GM19193 (cell line): ENCODE measurements around the gene SLC6A9.

Experiments
- POLR2A ChIP-seq: IDR thresholded peaks from 4 replicates; pipeline ENCODE4 v1.6.1; 2011; ENCODE audit not compliant: insufficient read depth, insufficient read length; ENCODE audit errors: extremely low read depth

SLC6A9 gene

DNA sequence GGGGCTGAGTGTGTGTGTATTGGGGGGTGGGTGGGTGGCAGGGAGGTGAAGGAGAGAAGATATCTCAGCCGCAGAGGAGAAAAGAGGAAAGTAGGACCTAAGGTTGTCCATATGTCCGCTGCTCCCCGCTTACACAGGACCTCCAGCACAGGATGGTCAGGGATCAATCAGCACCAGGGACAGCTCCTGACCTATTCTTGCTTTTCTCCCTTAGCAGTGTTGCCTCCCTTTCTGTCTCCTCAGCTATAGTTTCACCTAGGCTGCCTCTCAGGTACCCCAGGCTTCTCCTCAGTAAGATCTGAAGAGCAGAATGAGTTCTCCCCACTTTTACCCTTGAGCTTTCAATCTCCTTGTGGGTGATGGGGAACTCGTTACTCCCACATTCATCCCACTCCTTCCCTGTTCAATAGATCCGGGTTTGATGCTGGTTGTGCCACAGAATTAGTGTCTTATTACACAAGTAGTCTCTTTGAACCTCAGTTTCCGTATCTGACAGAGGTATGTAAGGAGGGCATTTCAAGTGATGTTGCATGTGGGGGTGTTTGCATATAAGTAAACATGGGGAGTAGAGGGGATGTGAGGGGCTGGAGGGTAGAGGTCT, 62.8 kb downstream of the SLC6A9 start:
- no peak for TF ChIP-seq POLR2A

DNA sequence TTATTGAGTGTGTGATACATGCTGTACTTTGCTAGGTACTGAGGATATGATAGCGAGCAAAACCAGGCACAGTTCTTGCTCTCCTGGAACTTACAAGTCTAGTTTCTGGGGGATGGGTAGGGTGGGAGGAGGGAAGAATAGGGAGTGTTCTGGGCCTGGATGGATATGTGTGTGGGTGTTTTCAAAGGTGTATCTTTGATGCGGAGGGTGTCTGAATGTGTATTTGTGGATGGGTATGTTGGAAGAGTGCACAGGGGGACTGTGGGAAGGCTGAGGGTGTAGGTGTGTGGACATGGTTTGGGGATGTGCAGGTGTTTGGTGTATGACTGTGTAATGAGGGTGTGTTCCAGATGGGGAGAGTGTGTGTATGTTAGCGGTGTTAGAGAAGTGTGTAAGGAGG, 65.9 kb downstream of the SLC6A9 start:
- no peak for TF ChIP-seq POLR2A

DNA sequence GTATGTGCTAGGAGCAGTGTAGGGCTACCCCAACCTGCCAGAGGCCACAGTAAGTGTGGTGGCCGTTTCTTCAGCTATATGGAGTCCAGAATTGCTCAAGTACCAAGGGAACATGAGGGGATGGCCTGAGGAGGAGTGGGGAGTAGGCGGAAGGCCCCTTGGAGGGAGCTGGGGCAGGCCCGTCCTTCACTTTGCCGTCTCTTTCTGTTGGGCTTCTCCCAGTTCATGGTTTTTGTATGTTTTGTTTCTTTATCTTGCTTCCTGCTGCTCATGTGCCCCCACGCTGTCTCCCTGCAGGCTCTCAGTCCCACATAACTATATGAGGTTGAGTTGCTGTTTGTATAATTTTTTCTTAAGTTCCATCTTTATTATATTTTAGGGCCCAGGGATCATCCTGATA, 67.4 kb downstream of the SLC6A9 start:
- TF ChIP-seq POLR2A, result no peak

DNA sequence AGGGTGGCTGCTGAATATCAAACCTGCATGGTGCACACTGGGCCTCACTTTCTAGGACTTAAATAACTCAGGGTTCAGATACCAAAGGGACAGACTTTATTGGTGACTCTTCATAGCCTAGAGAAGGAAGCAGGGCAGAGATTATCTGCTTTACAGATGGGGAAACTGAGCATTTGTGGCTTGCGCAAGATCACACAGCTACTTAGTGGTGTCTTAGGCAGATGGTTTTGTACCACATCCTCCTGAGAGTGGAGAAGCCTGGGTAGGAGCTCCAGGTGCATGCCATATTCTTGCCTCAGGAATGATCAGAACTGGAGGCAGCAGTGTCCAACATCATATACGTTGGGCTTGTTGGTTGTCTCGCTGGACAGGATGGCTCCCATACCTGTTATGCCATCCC, 68.3 kb downstream of the SLC6A9 start:
- TF ChIP-seq POLR2A, result no peak

DNA sequence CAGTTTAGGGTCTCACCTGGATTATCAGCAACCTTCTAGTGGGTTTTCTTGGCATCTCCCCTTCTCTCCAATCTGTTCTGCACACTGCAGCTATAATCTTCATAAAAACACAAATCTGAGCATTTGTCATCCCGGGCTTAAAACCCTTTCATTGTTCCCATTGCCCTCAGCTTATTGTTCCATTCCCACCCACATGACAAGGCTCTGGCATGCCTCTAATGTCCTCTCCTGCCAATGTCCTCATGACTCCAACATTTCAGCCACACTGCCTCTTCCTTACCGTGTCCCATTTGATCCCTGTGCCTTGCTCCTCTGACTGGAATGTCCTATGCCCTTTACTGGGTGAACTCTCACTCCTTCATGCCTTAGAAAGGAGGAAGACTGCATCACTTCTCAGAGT, 68.9 kb downstream of the SLC6A9 start:
- TF ChIP-seq POLR2A, result no peak

DNA sequence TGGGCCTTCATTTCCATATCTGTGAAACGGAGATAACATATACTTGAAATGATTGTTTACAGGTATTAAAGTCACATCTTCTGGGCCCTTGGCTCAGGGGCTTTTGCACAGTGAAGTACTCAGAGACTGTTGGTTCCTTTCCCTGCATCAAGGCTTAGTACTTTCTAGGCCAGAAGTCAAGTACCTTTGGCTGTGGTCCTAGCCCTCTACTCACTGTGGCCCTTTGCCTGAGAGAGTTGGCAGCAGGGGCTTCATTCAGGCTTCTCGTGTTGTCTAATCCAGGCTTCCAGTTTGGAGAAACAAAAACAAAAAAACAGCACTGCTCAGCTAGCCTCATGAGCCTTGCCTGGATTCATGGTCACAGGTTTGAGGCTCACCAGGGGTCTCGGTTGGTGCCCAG, 69.6 kb downstream of the SLC6A9 start:
- no peak for TF ChIP-seq POLR2A

DNA sequence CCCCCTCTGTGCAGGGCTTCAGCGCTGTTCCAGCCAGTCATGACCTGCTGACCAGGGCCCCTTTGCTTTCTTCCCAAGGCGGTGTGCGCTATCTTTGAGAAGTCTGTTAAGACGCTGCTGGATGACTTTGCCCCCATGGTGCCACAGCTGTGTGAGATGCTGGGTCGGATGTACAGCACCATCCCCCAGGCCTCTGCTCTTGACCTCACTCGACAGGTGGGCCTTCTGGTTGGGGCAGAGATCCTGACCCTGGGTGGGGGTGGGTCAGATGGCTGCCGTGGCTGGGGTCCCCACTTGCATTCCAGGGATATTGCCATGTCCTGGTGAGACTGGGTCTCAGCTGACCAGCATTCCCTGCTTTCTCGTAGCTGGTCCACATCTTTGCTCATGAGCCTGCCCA, 70.5 kb downstream of the SLC6A9 start:
- no peak for TF ChIP-seq POLR2A

DNA sequence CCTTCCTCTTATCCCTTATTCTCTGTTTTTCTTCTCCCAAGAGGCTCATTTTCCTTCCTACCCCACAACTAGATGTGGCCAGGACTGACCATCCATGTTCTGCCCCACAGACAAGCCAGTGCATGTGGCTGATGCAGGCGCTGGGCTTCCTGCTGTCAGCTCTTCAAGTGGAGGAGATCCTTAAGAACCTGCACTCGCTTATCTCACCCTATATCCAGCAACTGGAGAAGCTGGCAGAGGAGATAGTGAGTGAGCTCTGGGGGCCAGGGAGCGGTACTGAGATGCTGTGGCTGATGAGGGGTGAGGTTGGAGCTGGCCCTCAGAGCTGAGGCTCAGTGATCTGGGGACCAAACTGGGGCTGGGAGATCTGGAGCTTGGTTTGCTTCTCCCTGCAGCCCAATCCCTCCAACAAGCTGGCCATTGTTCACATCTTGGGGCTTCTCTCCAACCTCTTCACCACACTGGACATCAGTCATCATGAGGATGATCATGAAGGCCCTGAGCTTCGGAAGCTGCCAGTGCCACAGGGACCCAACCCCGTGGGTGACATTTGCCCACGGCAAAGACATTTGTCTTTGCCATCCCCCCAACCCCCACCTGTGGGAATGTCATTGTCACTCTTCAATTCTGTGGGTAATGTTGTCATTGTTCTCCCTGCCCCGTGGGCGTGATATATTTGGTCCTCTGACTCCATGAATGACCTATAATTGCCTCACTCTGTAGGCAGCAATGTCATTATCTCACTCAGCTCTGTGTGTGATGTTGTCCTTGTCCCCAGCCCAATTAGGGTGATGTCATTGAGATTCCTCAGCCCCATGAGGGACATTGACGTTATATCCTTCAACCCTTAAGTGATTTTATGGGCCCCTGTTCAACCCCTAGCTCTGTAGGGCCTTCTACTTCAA, 72.7 kb downstream of the SLC6A9 start:
- TF ChIP-seq POLR2A, result no peak

DNA sequence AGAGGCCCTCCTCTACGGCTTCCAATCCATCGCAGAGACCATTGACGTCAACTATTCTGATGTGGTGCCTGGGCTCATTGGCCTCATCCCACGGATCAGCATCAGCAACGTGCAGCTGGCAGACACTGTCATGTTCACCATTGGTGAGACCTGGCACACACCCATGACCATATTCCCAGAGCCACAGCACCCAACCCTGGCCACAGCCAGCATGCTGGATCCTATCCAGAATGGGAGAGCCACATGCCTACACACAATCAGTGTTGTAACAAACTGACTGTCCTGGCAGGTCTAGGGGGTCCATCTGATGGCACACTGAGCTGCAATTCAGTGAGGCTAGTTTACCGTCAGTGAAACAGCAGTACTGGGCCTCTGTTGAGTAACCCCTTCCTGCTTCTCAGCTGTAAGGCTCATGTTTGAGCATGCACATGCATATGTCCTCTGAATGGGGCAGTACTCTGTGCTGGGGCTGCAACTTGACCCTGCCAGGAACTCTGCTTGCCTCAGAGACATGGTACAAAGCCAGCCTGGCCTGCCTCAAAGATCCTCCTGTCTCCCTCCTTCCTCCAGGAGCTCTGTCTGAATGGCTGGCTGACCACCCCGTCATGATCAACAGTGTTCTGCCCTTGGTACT, 73.7 kb downstream of the SLC6A9 start:
- TF ChIP-seq POLR2A, result no peak

DNA sequence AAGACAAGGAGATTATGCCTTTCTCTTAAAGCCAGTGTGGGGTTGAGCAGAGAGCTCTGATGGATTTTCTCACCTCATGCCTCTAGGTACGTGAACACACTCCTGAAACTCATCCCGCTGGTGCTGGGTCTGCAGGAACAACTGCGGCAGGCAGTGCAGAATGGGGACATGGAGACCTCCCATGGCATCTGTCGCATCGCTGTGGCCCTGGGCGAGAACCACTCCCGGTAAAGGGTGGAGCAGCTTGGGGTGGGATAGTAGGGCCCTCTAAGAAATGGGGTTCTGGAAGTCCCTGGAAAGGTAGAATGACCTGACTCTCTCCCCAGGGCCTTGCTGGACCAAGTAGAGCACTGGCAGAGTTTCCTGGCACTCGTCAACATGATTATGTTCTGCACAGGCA, 75.0 kb downstream of the SLC6A9 start:
- no peak for TF ChIP-seq POLR2A

DNA sequence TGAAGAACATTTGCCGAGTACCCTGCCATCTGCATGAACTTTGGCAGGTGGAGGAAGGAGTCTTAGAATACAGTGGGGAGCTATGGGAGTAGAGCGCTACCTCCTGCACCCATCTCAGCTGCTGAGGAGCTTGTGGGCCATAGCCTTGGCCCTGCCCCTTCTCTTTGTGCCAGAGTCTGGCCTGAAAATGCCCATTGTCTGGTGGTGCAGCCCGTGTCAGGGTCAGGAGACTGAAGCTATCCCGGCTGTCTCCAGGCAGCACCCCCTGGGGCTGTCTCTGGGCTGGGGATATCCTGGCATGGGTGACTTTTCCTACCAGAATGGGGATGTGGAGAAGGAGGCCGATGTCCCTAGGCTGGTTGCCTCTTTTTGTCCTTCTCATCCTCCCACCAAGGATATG, 77.2 kb downstream of the SLC6A9 start:
- no peak for TF ChIP-seq POLR2A

DNA sequence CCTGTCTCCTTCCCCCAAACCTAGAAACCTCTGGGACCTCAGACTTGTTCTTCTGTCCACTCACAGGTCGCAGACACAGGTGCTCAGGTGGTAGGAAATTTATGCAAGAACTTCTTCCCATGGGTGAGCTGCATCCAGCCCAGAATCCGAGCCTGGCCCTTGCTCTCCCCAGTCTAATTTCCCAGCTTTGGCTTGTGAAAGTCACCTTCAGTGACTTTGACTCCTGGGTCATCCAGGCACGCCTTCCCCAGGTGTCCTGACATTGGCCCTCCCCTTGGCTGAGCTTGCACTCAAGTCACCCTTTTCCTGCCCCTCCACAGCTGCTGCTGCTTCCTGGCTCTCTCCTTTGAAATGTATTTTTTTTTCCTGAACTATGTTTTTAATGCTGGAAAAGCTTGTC, 77.9 kb downstream of the SLC6A9 start:
- no peak for TF ChIP-seq POLR2A

DNA sequence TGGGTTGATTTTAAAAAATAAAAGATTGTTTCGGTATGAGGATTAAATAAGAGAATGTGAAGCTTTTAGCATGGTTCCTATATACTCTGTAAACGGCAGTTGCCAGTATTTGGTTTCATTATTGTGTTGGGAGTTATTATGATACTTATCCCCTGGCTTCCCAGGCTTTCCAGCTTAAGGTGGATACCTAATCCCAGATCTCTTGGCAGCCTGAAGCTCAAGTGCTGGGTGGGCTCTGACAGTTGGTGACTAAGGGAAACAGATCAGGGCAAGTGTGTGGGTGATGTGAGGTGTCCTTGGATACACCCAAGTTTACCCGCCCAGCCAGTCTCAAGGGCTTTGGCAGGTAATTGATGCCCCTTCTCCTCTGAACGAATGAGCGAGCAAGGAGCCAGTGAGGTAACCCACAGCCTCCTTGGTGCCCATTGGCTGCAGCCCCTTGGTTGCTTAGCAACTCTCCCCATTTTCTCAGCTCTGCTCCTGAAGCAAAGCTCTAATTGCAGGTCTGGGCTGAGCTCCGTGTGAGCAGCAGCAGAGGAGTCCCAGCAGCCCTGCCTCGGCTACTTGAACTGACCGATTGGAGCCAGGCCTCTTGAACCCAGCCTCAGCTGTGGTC, 78.4 kb downstream of the SLC6A9 start:
- no peak for TF ChIP-seq POLR2A

DNA sequence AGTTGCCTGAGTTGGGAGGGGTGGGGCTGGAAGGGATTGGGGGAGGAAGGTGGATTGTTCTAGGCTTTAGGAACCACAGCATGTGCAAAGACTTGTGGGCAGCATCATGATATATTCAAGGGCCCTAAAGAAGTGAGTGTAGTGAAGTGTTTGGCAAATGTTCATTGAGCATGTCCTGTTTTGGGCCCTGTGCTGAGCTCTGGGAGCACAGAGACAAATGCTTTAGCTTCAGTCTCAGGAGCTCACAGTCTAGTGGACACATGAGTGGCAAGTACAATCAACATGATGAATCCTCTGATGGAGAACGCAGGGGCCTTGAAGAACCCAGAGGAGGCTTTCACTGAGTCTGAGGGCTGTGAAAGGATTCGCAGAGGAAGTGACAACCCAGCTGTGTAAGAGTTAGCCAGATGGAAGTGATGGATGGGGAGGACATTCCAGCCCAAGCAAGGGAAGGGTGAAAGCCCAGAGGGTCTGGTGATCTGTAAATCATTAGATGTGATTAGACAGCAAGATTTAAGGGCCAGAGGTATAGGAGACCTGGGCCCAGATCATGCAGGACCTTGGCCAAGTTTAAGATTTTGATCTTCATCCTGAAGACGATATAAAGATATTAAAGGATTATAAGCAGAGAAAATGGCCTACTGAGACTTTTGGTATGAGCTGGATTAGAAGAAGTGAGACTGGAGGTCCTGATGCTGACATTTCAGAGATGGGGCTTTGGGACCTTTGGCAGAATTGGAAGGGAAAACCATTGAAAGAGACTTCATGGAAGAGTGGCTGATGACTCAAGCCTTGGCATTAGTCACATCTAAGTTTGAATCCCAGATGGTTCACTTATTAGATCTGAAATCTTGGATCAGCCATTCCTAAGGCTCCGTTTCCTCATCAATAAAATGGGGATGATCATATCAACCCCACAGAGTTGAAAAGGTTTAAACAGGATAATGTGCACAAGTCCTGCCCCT, 80.0 kb downstream of the SLC6A9 start:
- no peak for TF ChIP-seq POLR2A

DNA sequence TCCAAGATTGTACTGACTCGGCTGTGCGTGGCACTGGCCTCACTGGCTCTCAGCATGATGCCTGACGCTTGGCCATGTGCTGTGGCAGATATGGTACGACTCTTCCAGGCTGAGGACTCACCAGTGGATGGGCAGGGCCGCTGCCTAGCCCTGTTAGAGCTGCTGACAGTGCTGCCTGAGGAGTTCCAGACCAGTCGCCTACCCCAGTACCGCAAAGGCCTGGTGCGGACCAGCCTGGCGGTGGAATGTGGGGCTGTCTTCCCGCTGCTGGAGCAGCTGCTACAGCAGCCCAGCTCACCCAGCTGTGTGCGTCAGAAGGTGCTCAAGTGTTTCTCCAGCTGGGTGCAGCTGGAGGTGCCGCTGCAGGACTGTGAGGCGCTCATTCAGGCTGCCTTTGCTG, 81.6 kb downstream of the SLC6A9 start:
- no peak for TF ChIP-seq POLR2A

DNA sequence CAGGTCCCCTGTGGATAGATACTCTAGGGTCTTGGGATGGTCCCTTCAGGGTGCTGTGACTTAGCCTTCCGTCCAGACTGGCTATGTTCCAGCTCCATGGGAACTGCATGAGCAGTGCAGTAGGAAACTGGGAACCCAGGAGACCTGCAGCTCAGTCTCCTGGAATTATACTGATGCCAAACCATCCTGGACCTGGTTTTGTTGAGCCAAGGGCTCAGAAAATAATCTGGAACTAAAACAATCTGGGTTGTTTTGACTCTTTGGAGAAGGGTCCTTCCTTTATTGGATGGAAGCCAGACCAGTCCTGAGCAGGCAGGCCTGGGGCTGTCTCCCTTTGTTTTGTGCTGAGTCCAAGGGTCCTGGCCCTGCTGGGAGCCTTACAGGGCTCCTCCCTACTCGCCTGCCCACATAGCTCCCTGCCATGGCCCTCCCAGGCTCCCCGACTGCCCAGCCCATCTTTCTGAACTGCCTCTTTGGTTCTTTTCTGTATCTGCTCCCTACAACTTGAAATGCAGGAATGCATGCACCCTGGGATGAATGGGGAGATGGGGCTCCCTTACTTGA, 83.3 kb downstream of the SLC6A9 start:
- TF ChIP-seq POLR2A, result no peak
